PC-3 (cell line): Measurements from ENCODE around the gene SLFNL1. TPM values are rescaled to one million over a fixed set of nuclear protein-coding genes. Genes with fewer than 3 reads are reported as not detected.

Experiments
- ATAC-seq: fragments of 200-7000 bp; cut with Tn5 transposase; 2 replicates; pipeline ENCODE4 v1.9.1; 2020; ENCODE audit warnings: mild to moderate bottlenecking, moderate library complexity
- BruUV-seq: library from RNA; stranded (reverse); fragments of 400-500 nt; replicated peaks from 2 replicates; lab custom pipeline; 2021; lab: Mats Ljungman, UMichigan
- CTCF ChIA-PET: fragments of 300-600 bp; sonication (Branson Sonifier 250); formaldehyde crosslinking; loops from one replicate; lab custom pipeline; 2022; ENCODE audit warnings: antibody characterized with exemption; lab: Charles Lee
- POLR2A ChIA-PET: fragments of 300-600 bp; sonication (Branson Sonifier 250); formaldehyde crosslinking; loops from one replicate; lab custom pipeline; 2022; ENCODE audit warnings: antibody characterized with exemption; ENCODE audit not compliant: unreplicated experiment; lab: Charles Lee
- DNase-seq: peaks from one replicate; pipeline ENCODE4 v3.0.0-alpha.2; 2015
- H2AFZ ChIP-seq: fragments of 300-600 bp; sonication (generic); 2 replicates; pipeline ENCODE4 v1.6.0; 2016; ENCODE audit warnings: antibody characterized with exemption, low read length
- H3F3A ChIP-seq: fragments of 300-600 bp; sonication (generic); one replicate; pipeline ENCODE4 v1.6.0; 2017; ENCODE audit warnings: antibody characterized with exemption, low read length, control low read depth, mild to moderate bottlenecking; ENCODE audit not compliant: unreplicated experiment
- H3K27ac ChIP-seq: fragments of 300-600 bp; sonication (generic); 2 replicates; pipeline ENCODE4 v1.5.1; 2016; ENCODE audit warnings: mild to moderate bottlenecking, low read length
- H3K27me3 ChIP-seq: fragments of 300-600 bp; sonication (generic); 2 replicates; pipeline ENCODE4 v1.6.1; 2016; ENCODE audit warnings: low read length, mixed read lengths
- H3K36me3 ChIP-seq: fragments of 300-600 bp; sonication (generic); 2 replicates; pipeline ENCODE4 v1.6.1; 2016; ENCODE audit warnings: low read depth, mixed run types, low read length, mixed read lengths
- H3K4me1 ChIP-seq: fragments of 300-600 bp; sonication (generic); 2 replicates; pipeline ENCODE4 v1.5.1; 2016; ENCODE audit warnings: low read length; ENCODE audit not compliant: insufficient read depth
- H3K4me2 ChIP-seq: fragments of 300-600 bp; sonication (generic); 2 replicates; pipeline ENCODE4 v1.6.0; 2016; ENCODE audit warnings: low read length
- H3K4me3 ChIP-seq: fragments of 300-600 bp; sonication (generic); 2 replicates; pipeline ENCODE4 v1.5.1; 2016; ENCODE audit warnings: mild to moderate bottlenecking, low read length, mixed read lengths
- H3K79me2 ChIP-seq: fragments of 300-600 bp; sonication (generic); 2 replicates; pipeline ENCODE4 v1.6.1; 2017; ENCODE audit warnings: low read length, mixed read lengths
- H3K9ac ChIP-seq: fragments of 300-600 bp; sonication (generic); 2 replicates; pipeline ENCODE4 v1.6.0; 2016; ENCODE audit warnings: mild to moderate bottlenecking, low read length
- H3K9me2 ChIP-seq: fragments of 300-600 bp; sonication (generic); replicated peaks from 2 replicates; pipeline ENCODE4 v1.6.1; 2016; ENCODE audit warnings: mixed run types, low read length, mixed read lengths
- H3K9me3 ChIP-seq: fragments of 300-600 bp; sonication (generic); 2 replicates; pipeline ENCODE4 v1.6.1; 2016; ENCODE audit warnings: low read length, mixed read lengths
- H4K20me1 ChIP-seq: fragments of 300-600 bp; sonication (generic); 2 replicates; pipeline ENCODE4 v1.6.1; 2016; ENCODE audit warnings: low read length, mixed read lengths
- EZH2 ChIP-seq: fragments of 300-600 bp; sonication (generic); IDR thresholded peaks from one replicate; pipeline ENCODE4 v1.6.1; 2017; ENCODE audit warnings: antibody characterized with exemption, mild to moderate bottlenecking, low read length; ENCODE audit not compliant: unreplicated experiment
- EZH2phosphoT487 ChIP-seq: fragments of 300-600 bp; sonication (generic); IDR thresholded peaks from 2 replicates; pipeline ENCODE4 v1.6.1; 2018; ENCODE audit warnings: mild to moderate bottlenecking, antibody characterized with exemption, low read length, borderline replicate concordance
- intact Hi-C: fragments of 100-400 bp; cut with micrococcal nuclease; formaldehyde crosslinking; loops from 2 replicates; pipeline ENCODE4 v1.9.0; 2023
- total RNA-seq: library from RNA; depleted of rRNA; stranded (reverse); fragments of >200 nt; gene quantifications from 2 replicates; pipeline ENCODE4 v1.2.3, GENCODE V29; 2014
- TF ChIP-seq, protein P1 (sequence below): fragments of 300-600 bp; sonication (generic); conservative IDR thresholded peaks from 2 replicates; pipeline ENCODE4 v1.5.1; 2017; ENCODE audit warnings: antibody characterized with exemption, low read depth, mild to moderate bottlenecking, low read length

Gene SLFNL1
- total RNA-seq, 1 experiment from 2014 or later: 0.22 TPM

DNA sequence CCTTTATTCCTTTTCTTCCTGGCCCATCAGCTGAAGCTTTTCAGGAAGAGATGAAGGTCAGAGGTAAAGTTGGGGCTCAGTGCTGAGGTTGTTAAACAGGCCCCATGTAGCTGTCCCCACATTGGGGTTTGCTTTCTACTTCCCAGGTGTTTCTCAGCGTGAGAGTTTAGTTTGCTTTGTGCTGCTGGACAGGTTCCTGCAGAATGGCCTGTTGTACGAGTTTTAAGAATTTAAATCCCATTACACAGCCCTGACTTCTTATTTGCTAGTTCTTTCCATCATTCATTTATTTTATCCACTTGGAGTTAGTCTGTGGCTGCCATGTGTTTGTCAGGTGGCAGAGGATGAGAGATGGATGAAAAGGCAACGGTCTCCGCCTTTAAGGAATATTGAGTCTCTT is 22.9 kb downstream of the SLFNL1 start:
- no peaks in the 10 kb centered on the region for H3K9me3 ChIP-seq
- H3F3A ChIP-seq: peaks cover 11% of the 10 kb centered on the region
- CTCF ChIA-PET: interaction anchor here (0.7 kb wide), 1 partner anchor 74 kb away, joined by 8 read pairs; no protein-coding TSS in a partner anchor
- H2AFZ ChIP-seq: no peak overlapping the region
- no peak overlapping the region for H3K4me2 ChIP-seq
- 0 out of 2 replicates have a peak, but pooled peaks cover 7% of the 10 kb centered on the region for H4K20me1 ChIP-seq
- peaks cover 18% of the 10 kb centered on the region for H3K4me1 ChIP-seq
- no peak overlapping the region for H3K27ac ChIP-seq
- TF ChIP-seq EZH2 (no peak), EZH2phosphoT487 (no peak)
- TF ChIP-seq, protein P1, sequence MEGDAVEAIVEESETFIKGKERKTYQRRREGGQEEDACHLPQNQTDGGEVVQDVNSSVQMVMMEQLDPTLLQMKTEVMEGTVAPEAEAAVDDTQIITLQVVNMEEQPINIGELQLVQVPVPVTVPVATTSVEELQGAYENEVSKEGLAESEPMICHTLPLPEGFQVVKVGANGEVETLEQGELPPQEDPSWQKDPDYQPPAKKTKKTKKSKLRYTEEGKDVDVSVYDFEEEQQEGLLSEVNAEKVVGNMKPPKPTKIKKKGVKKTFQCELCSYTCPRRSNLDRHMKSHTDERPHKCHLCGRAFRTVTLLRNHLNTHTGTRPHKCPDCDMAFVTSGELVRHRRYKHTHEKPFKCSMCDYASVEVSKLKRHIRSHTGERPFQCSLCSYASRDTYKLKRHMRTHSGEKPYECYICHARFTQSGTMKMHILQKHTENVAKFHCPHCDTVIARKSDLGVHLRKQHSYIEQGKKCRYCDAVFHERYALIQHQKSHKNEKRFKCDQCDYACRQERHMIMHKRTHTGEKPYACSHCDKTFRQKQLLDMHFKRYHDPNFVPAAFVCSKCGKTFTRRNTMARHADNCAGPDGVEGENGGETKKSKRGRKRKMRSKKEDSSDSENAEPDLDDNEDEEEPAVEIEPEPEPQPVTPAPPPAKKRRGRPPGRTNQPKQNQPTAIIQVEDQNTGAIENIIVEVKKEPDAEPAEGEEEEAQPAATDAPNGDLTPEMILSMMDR: no peak
- ATAC-seq (no peak), DNase-seq (no peak)
- H3K79me2 ChIP-seq: peaks cover 20% of the 10 kb centered on the region
- no peak overlapping the region for H3K4me3 ChIP-seq
- intact Hi-C loops: no loop called here
- peaks cover 80% of the 10 kb centered on the region for H3K36me3 ChIP-seq
- H3K27me3 ChIP-seq: no peaks in the 10 kb centered on the region
- no peak overlapping the region for H3K9ac ChIP-seq
- no TSS peak for BruUV-seq
- POLR2A ChIA-PET: no interaction called here
- no peaks in the 10 kb centered on the region for H3K9me2 ChIP-seq

DNA sequence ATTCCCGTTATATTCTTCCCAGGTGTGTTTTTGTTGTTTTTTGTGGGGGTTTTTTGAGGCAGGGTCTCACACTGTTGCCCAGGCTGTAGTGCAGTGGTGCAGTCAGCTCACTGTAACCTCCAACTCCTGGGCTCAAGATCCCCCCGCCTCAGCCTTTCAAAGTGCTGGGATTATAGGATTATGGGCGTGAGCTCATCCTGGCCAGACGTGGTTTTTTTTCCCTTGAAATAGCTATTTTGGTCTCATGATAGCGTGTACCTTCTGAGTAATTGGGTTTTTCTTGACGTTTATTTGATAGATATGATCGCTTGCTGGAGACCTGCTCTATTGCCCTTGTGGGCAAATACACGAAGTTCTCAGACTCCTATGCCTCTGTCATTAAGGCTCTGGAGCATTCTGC is 24.4 kb downstream of the SLFNL1 start:
- Histone ChIP-seq H3K4me1 (peaks cover 4% of the 10 kb centered on the region; the same call in 1 of the 2 replicates), H4K20me1 (no peaks in the 10 kb centered on the region), H3K36me3 (peaks cover 81% of the 10 kb centered on the region), H3K27me3 (no peaks in the 10 kb centered on the region), H2AFZ (no peak overlapping the region), H3K9me2 (no peaks in the 10 kb centered on the region), H3K79me2 (peaks cover 27% of the 10 kb centered on the region), H3K9me3 (no peaks in the 10 kb centered on the region), H3K4me3 (no peak overlapping the region), H3K27ac (no peak overlapping the region), H3K9ac (no peak overlapping the region), H3K4me2 (no peak overlapping the region), H3F3A (no peaks in the 10 kb centered on the region)
- no TSS peak for BruUV-seq
- ATAC-seq (no peak), DNase-seq (no peak)
- intact Hi-C loops: no loop called here
- ChIA-PET POLR2A (no interaction called here), CTCF (interaction anchor here (0.6 kb wide), 1 partner anchor 51 kb away, joined by 3 read pairs; no protein-coding TSS in a partner anchor)
- TF ChIP-seq, protein P1: no peak
- no peak for TF ChIP-seq EZH2phosphoT487
- no peak for TF ChIP-seq EZH2

DNA sequence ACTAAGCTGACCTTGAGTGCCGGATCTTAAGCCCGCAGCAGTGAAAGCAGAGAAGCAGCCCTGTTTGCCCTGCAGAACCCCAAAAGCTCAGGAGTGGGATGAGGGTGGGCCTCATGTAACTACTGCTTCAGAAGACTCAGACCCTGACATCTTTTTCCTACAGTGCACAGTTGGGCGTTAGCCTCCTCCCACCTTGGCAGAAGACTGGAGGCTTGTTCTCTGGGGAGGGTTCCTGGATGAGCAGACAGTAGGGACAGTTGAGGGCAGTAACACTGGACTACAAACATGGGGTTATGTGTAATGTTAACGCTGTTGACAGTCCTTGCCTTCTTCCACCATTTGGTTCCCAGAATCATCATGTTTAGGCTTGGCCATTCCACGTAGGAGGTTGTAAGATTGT is 32.5 kb downstream of the SLFNL1 start:
- CTCF ChIA-PET: no interaction called here
- H3F3A ChIP-seq: no peaks in the 10 kb centered on the region
- POLR2A ChIA-PET: no interaction called here
- H3K27me3 ChIP-seq: no peaks in the 10 kb centered on the region
- H4K20me1 ChIP-seq: peaks cover 11% of the 10 kb centered on the region
- H3K27ac ChIP-seq: no peak overlapping the region
- intact Hi-C loops: no loop called here
- BruUV-seq: no TSS peak
- H3K36me3 ChIP-seq: peaks cover 92% of the 10 kb centered on the region
- peaks cover 54% of the 10 kb centered on the region for H3K79me2 ChIP-seq
- no peak overlapping the region for H3K4me3 ChIP-seq
- no peaks in the 10 kb centered on the region for H3K9me2 ChIP-seq
- TF ChIP-seq, protein P1: no peak
- TF ChIP-seq EZH2phosphoT487 (no peak), EZH2 (no peak)
- no peak overlapping the region for H3K4me2 ChIP-seq
- ATAC-seq (no peak), DNase-seq (no peak)
- H3K4me1 ChIP-seq: no peaks in the 10 kb centered on the region
- H2AFZ ChIP-seq: no peak overlapping the region
- H3K9me3 ChIP-seq: no peaks in the 10 kb centered on the region
- no peak overlapping the region for H3K9ac ChIP-seq
